ENCODE measurements around the gene NAPEPLD. TPM values are rescaled to one million over a fixed set of nuclear protein-coding genes. Genes with fewer than 3 reads are reported as not detected.
"Not testable (repeated sequence)": the region's sequence is repeated elsewhere in the genome, so short reads cannot be mapped to it uniquely, and the experiment has no call there.

Gene NAPEPLD
- total RNA-seq, 1 experiment from 2014 or later: 19.2 TPM

- DNase-seq (ENCODE audit: low read depth, low spot score): no peak
- TF ChIP-seq SIN3A (IDR thresholded peaks at IDR 0.05; ENCODE audit: borderline replicate concordance, insufficient read depth, low read depth, low read length) (no peak), REST (IDR thresholded peaks at IDR 0.05; ENCODE audit: insufficient read depth in 1 of 2, low read depth in 2 of 2, low read length in 1 of 2) (no peak), TCF7L2 (IDR thresholded peaks at IDR 0.05; ENCODE audit: low read depth, low read length) (no peak), CTCF (IDR thresholded peaks at IDR 0.05) (no peak), POLR2AphosphoS5 (IDR thresholded peaks at IDR 0.05; ENCODE audit: low read depth, low read length) (no peak)
- Histone ChIP-seq H3K27me3 (ENCODE audit: control insufficient read depth, insufficient read depth, low read length) (no peaks in the 10 kb centered on the region), H3K4me1 (ENCODE audit: control insufficient read depth, insufficient read depth, low read length) (peaks cover 24% of the 10 kb centered on the region), H3K4me3 (ENCODE audit: low read depth in 2 of 2, low read length in 2 of 2) (peak overlapping the region; percentile 87 to 89), H3K27ac (ENCODE audit: low read length) (peak overlapping the region; percentile 98), H3K9me3 (ENCODE audit: control insufficient read depth, insufficient read depth, low read depth, low read length) (no peaks in the 10 kb centered on the region), H3K36me3 (ENCODE audit: control insufficient read depth, insufficient read depth, low read length) (no peaks in the 10 kb centered on the region)
- ATAC-seq: no peak
- in situ Hi-C loops (cut with HindIII; ENCODE audit: low pct_unique_long_range_greater_than_20kb, low sequenced_read_pairs): no loop called here
- ChIA-PET CTCF (no interaction called here), POLR2A (interaction anchor here (0.6 kb wide), 1 partner anchor 188 kb away, joined by 3 read pairs; no protein-coding TSS in a partner anchor)
- TSS peak; percentile 78 for BruUV-seq (replicated peaks)
- intact Hi-C loops (cut with micrococcal nuclease; ENCODE audit: unreplicated experiment): no loop called here
Measured at GRCh38 chr7:103148131-103148993, 537 bp downstream of the NAPEPLD start.

DNA sequence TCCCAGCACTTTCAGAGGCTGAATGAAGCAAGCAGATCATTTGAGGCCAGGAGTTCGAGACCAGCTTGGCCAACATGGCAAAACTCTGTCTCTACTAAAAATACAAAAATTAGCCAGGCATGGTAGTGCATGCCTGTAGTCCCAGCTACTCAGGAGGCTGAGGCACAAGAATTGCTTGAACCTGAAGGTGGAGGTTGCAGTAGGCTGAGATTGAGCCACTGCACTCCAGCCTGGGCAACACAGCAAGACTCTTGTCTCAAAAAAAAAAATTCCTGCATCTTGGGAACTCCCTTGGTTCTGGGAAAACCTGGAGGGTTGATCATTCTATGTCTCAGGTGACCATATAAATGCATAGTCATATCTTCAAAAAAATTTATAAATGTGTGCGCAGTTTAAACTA lies 4.1 kb downstream of the NAPEPLD start:
- POLR2A ChIA-PET: not testable (repeated sequence)
- peaks cover 20% of the 10 kb centered on the region for H3K4me1 ChIP-seq (ENCODE audit: control insufficient read depth, insufficient read depth, low read length)

GRCh38 chr7:103143868-103144267 lies 5.0 kb downstream of the NAPEPLD start:
- no peaks in the 10 kb centered on the region for H3K9me3 ChIP-seq (ENCODE audit: control insufficient read depth, insufficient read depth, low read depth, low read length)
- H3K4me3 ChIP-seq (ENCODE audit: low read depth in 2 of 2, low read length in 2 of 2): no peak overlapping the region
- TF ChIP-seq POLR2AphosphoS5 (IDR thresholded peaks at IDR 0.05; ENCODE audit: low read depth, low read length) (no peak), CTCF (IDR thresholded peaks at IDR 0.05) (no peak), TCF7L2 (IDR thresholded peaks at IDR 0.05; ENCODE audit: low read depth, low read length) (no peak), SIN3A (IDR thresholded peaks at IDR 0.05; ENCODE audit: borderline replicate concordance, insufficient read depth, low read depth, low read length) (no peak), REST (IDR thresholded peaks at IDR 0.05; ENCODE audit: insufficient read depth in 1 of 2, low read depth in 2 of 2, low read length in 1 of 2) (no peak)
- no peaks in the 10 kb centered on the region for H3K27me3 ChIP-seq (ENCODE audit: control insufficient read depth, insufficient read depth, low read length)
- ATAC-seq (no peak), DNase-seq (ENCODE audit: low read depth, low spot score) (no peak)
- intact Hi-C loops (cut with micrococcal nuclease; ENCODE audit: unreplicated experiment) (no loop called here), in situ Hi-C loops (cut with HindIII; ENCODE audit: low pct_unique_long_range_greater_than_20kb, low sequenced_read_pairs) (no loop called here)
- H3K36me3 ChIP-seq (ENCODE audit: control insufficient read depth, insufficient read depth, low read length): no peaks in the 10 kb centered on the region
- POLR2A ChIA-PET: interaction anchor here (0.6 kb wide), 1 partner anchor 13 kb away, joined by 3 read pairs; no protein-coding TSS in a partner anchor
- H3K27ac ChIP-seq (ENCODE audit: low read length): no peak overlapping the region
- peaks cover 20% of the 10 kb centered on the region for H3K4me1 ChIP-seq (ENCODE audit: control insufficient read depth, insufficient read depth, low read length)
- BruUV-seq (replicated peaks): no TSS peak
- CTCF ChIA-PET: no interaction called here

More for the DNA sequence above, 4.1 kb downstream of the NAPEPLD start:
- H3K9me3 ChIP-seq (ENCODE audit: control insufficient read depth, insufficient read depth, low read depth, low read length); DNase-seq (ENCODE audit: low read depth, low spot score); ATAC-seq; CTCF ChIA-PET; H3K27me3 ChIP-seq (ENCODE audit: control insufficient read depth, insufficient read depth, low read length); in situ Hi-C loops (cut with HindIII; ENCODE audit: low pct_unique_long_range_greater_than_20kb, low sequenced_read_pairs); H3K36me3 ChIP-seq (ENCODE audit: control insufficient read depth, insufficient read depth, low read length); H3K4me3 ChIP-seq (ENCODE audit: low read depth in 2 of 2, low read length in 2 of 2); H3K27ac ChIP-seq (ENCODE audit: low read length); intact Hi-C loops (cut with micrococcal nuclease; ENCODE audit: unreplicated experiment); BruUV-seq (replicated peaks): not testable (repeated sequence)
